ENCODE results near the gene EXOSC10. TPM values are rescaled to one million over a fixed set of nuclear protein-coding genes. Genes with fewer than 3 reads are reported as not detected.

The EXOSC10 gene
- total and polyA plus RNA-seq, 9 of the 15 experiments (the other 6 are each of a cell fraction or from before 2014, with no cell fraction given) = 23.4 to 150 (median 105) TPM

GRCh38 chr1:11099310-11100148 is at the start of gene EXOSC10 (continued):
- no peak for TF ChIP-seq NFYB (IDR thresholded peaks at IDR 0.05; ENCODE audit: extremely low read depth, insufficient read length)
- TF ChIP-seq FOXK2 (conservative IDR thresholded peaks at IDR 0.05 in 1 of 2, IDR thresholded peaks at IDR 0.05 in 1 of 2; ENCODE audit: low read depth in 2 of 2) = no peak
- TF ChIP-seq PREB (CRISPR knock-in tag; IDR thresholded peaks at IDR 0.05) = no peak
- TF ChIP-seq SAFB2 (IDR thresholded peaks at IDR 0.05; ENCODE audit: borderline replicate concordance, low read depth, low read length, severe bottlenecking) = no peak
- TF ChIP-seq ZNF592 (IDR thresholded peaks at IDR 0.05) = no peak
- TF ChIP-seq RFX1 (IDR thresholded peaks at IDR 0.05) = no peak
- no peak for TF ChIP-seq ZNF354B (CRISPR knock-in tag; IDR thresholded peaks at IDR 0.05)
- no peak for TF ChIP-seq MAFF (IDR thresholded peaks at IDR 0.05; ENCODE audit: low read length)
- 0 out of 2 replicates have a peak, but pooled peaks have one; percentile 40 for TF ChIP-seq HMGXB4 (CRISPR knock-in tag; IDR thresholded peaks at IDR 0.05)
- TF ChIP-seq HNRNPK (IDR thresholded peaks at IDR 0.05; ENCODE audit: low read depth, low read length, poor library complexity, severe bottlenecking) = no peak
- no peak for TF ChIP-seq ZNF644 (tag; IDR thresholded peaks at IDR 0.05; ENCODE audit: low read depth)
- no peak for TF ChIP-seq SIRT6 (IDR thresholded peaks at IDR 0.05; ENCODE audit: low read depth, low read length)
- TF ChIP-seq ERF (CRISPR knock-in tag; IDR thresholded peaks at IDR 0.05) = peak; percentile 77; the same call in 1 of the 2 replicates
- TF ChIP-seq SRSF3 (IDR thresholded peaks at IDR 0.05; ENCODE audit: insufficient read depth, low read length) = no peak
- TF ChIP-seq PCBP1 (IDR thresholded peaks at IDR 0.05; ENCODE audit: low read depth, low read length, poor library complexity, severe bottlenecking) = no peak

Data from K562 (cell line).